Right hindlimb (tissue), 1 donor: ENCODE data around the gene TTC7B.

Source experiments
- DNase-seq: peaks from one replicate; pipeline ENCODE4 v3.0.0-alpha.2; 2018

Gene TTC7B

DNA sequence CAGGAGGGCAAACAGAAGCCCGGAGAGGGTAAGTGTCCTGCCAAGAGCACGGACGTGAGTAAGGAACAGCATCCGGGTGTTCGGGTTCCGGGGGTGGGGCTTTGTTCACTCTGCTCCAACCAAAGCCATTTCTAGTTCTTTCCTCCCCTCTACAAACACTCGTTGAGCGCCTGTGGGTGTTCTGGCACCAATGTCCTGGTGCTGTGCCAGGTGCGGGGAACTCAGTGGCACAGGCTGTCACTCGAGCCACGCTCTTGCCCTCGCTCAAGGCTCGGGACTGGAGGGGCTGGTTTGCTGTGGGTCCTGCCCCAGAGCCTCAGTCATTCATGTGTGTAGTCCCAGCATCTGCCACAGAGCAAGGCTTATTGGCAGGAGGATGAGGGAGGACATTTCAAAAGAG lies 261.9 kb downstream of the TTC7B start:
- DNase-seq, result no peak

DNA sequence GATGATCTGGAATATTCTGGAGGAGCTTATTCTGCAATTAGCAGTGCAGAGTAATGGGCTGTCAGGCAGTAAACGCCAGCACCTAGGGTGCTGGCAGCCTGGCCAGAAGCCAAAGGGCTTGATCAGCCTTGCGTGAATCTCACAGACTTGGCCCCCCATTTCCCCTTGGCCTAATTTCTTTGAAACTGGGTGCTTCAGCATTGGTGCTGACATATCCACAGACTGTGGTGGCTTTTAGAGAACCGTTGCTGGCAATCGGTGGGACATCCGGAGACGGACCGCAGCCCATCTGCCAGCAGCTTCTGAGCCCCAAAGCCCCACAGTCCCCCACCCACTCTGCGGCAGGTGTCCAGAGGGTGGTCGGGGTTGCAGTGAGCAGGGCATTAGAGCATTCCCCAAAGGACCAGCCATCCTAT lies 262.3 kb downstream of the TTC7B start:
- DNase-seq, result no peak

DNA sequence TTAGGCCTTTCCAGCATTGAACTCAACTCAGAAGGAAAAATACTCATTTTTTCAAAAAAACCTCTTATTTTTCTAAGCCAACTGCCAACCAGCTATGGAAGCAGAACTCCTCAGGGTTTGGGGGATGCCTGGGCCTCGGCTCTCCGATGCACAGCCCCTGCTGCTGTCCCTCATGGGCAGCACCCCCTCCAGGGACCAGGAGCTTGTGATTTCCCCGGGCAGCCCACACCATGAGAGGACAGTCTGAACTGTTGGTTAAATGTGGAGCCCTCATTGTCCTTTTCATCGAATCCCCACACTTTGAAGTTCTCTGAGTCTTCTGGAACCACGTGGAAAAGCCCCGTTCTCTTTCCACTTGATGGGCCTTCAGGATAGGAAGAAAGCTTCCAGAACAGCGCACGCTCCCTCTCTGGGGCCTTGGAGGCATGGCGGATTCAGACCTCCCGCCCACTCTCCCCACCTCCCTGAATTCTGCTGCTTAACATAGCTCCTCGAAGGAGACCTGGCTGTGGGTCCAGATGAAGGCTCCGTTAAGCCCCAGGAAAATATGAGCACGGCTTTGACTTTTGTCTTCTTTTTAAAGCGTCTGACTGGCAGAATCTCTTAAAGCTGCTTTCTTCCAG lies 262.8 kb downstream of the TTC7B start:
- DNase-seq, result no peak

DNA sequence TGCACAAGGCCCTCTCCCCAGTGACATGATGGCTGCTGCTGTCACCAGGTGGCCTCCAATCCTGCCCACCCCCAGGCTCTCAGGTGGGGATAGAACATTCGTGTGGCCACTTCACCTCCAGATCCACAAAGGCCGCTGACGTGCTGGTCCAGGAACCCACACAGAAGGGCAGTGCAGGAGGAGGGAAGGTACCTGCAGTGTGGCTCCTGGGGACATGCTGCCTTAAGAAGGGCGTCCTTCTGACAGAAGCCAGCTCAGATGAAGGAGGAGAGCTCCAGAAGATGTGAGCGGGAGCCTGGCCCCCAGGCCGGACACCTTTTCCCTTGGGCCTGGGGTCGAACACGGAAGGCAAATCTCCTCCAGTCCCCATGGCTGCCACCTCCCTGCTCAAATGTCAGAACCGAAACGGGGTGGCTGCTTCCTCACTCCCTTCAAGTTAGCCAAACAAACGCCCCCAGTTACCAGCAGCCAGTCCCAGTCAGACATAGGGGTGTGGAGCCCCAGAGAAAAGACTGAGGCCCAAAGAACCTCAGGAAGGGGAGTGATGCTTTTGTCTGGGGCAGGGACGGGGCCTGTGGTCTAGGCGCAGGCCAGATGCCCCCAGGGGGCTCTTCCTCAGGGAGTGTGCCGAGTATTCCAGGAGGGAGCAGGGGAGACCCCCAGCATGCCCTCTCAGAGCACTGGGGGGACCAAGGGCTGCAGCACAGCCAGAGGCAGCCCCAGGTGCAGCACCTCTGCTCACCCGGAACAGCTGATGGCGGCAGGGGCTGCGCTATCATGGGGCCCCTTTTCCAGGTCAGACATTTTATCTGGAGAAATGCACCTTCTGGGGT lies 263.5 kb downstream of the TTC7B start:
- no peak for DNase-seq

DNA sequence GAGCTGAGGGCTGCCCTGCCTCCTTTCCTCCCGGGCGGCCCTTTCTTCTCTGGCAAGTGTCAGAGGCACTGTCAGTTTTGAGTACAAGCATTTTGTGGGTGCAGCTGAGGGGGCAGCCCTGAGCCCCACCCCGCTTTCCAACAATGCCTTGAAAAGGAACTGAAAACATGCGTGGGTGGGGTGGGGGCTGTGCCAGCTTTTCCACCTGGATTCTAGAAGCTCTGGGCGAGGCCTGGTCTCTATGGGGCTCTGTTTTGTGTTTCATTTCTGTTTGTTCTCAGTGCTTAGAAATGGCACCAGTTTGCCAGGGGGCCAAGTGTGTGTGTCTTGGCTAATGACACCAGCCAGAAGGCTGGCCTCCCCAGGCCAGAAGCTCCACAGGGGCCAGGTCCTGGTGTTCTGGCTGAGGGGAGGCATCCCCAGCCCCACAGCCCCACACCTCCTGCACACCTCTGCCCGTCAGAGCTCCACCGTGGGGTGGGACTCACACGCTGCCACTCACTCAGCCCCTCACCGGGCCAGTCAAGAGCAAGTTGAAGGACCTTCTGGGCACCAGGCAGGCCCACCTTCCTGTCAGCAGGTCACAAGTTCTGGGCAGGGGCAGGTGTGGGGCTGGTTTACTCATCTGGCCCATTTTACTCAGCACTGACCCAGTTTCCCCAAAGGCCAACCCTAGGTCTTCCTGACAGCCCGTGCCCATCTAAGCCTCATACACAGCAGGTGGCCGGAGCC lies 264.3 kb downstream of the TTC7B start:
- no peak for DNase-seq

DNA sequence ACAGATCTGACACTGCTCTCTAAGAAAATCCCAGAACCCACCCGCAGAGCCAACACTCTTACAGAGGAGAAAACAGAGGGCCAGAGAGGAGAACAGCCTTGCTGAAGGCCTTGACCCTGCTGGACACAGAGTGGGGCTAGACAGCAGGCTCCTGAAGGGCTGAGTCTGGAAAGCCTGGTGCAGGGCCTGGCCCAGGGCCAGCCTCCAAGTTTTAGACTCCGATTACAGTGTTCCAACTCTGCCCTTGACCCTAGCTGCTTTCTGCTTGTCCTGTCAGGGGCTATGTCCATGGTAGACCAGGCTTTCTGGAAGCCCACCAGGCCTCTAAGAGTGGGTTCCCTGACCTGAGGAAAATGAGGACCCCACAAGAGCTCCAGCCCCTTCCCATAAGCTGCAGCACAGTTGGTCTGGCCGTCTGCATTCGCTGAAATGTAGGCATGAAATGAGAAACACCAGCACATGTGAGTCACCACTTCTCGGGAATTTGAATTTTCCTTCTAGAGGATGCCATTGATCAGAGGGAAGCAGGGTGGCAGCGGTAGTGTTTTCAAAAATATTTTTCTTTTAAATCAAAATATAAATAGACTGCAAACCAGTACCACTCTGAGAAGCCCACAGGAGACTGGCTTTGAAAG lies 265.0 kb downstream of the TTC7B start:
- no peak for DNase-seq

DNA sequence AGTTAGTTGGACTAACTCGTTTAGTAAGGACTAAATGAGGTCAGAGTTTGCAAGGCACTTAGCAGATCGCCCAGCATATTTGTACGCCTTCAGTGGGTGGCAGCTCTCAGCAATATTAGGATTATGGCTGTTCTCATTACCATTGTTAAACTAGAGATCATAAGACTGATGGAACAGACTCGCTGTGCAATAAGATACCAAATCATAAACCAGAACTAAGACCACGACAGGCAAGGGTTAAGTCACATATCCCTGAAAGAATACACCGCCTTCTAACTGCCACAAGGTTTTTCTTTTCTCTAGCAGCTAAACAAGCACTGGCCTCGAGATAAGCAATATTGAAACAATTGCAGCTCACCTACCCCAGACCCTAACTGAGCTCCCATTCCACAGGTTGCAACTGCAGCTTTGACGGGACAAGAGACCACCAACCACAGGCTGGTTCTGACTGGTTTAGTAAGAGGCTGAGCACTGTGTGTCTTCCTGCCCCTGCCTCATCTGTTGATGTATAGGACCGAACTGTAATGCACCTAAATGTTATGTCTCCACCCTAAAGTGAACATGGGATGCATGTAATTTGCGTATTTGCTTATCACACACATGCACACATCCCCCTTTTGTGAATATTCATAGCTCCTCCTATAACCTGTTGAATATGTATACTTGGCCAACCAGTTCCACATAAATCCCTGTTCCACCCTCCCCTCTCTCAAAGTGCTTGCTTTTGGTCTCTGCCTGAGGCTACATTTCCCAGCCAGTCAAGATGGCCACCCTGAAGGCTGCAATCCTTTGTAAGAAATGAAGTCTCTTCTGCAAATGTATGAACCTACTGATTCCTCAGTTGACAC lies 266.2 kb downstream of the TTC7B start:
- no peak for DNase-seq

DNA sequence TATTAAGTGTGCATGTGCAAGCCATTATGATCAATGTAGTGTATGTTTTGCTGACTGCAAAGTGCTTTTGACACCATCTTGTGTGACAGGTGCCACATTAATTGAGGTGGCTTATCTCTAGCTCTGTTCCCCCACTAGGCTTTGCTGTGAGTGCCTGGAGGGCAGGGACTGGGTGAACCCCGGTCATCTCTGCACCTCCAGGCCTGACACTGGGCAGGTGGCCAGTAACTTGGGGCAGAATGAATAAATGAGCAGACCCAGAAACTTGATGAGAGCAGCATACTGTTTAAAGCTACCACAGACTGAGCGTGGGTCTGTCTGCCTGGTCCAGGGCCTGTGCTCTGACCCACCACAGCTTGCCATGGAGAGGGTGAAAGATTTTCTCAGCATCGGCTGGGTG lies 267.8 kb downstream of the TTC7B start:
- DNase-seq, result no peak

DNA sequence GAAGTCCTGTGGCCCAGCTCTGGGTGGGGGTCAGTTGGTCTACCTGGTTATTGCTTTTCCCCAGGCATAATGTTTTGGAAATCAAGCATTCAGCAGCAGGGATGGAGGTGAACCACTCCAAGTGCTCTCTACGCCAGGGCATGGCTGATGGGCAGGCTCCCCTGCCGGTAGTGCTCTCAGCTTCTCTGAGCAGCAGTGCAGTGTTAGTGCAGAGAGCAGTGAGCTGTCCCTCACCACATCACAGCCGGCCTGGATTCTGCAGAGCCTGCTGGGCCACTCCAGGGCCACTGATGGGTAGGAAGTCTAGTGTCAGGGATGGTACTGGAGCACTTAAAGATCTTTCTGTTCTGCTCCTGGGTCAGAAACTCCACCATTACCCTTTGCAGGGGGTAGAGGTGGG lies 268.3 kb downstream of the TTC7B start:
- DNase-seq, result no peak

DNA sequence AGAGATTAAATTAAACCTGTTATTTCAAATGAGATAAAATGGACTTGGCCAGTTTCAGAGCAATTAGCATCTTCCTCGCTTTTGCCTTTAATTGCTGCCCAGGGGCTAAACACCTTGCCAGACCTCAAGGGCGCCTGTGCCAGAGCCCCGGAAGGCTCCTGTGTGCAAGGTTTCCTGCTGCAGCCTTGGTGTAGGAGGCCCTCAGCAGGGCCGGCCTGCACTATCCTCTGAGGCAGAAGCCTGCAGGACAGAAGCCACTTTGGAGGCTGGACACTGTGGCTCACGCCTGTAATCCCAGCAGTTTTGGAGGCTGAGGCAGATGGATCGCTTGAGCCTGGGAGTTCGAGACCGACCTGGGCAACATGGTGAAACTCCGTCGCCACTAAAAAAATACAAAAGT lies 269.0 kb downstream of the TTC7B start:
- no peak for DNase-seq

DNA sequence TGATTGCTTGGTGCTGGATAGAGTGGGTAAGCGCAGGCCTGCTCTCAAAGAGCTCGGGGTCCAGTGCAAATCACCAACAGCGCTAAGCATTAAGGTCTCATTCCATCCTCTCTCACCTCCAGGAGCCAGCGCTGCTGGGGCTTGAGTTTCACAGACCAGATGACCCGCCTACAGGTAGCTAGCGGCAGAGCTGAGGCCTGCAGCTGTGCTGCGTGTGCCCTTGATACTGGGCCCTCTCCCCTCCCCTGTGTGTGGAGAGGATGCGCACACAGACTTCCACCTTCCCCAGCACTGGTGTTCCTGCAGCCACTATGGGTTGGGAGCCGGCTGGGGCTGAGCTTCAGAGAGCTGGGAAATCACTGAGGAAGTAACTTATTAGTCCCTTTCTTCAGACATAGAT lies 269.5 kb downstream of the TTC7B start:
- DNase-seq, result no peak

DNA sequence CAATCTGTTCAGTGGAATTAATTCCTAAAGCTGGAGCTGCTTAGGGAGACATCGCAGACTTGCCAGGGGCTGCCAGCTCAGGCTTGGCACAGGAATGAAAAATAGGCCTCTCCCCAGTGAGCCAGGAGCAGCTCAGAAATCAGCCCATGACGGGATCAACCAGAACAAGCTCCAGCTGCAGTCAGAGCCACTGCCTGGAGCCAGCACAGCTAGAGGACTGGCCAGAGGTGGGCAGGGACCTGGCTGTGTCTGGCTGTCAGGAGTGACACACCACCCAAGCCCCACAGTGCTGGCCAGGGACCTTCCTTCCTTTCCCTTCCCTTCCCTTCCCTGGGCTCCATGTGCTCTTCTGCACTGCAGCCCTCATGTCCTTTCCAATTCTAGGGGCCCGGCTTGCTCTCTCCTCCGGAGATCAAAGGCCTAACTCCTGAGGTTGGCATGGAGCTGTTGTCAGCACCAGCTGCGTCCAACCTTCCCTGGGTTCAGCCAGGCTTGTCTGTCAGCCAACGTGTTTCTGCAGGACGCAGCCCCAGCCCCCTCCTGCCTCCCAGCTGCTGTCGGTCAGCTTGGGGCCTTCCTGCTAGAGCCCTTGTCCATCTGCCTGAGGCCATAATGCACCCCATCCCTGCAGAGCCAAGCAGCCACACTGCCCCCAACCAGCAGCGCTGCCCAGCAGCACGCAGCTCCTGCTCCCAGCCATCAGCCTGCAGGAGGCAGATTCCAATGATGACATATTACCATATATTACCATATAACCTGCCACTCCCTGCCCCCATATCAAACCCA lies 270.1 kb downstream of the TTC7B start:
- DNase-seq, result peak; percentile 78

DNA sequence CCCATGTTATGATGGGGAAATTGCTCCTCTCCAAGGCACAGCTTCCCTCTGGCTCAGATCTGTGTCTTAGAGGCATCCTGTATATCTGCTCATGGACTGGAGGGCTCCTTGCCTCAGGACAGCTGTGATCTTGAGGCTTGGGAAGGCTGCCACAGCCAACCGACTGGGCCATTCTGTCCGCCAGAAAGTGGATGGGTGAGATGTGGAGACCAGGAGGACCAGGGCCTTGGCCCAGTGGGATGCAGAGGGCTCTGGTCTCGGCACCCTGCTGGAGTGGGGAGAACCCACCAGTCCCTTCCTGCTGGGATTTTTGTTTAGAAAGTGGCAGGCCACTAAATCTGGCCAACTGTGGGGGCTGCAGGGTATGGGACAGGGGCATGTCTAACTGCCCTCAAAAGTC lies 270.8 kb downstream of the TTC7B start:
- no peak for DNase-seq

DNA sequence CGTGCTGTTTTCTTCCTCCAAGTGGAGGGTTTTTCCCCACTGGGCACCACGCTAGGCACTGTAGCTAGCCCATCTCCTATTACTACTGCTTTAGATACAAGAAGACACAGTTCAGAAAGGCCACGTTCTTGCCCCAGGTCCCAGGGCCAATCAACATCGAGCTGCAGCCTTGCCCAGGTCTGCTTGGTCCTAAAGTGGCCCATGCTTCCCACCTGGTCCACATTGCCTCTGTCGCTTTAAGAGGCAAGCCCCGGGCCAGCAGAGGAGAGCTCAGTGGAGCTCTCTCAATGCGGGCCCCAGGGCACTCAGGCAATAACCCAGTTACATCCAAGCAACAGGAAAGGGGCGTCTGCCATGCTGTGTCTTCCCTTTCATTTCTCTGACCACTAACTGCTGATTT lies 271.3 kb downstream of the TTC7B start:
- DNase-seq, result no peak

DNA sequence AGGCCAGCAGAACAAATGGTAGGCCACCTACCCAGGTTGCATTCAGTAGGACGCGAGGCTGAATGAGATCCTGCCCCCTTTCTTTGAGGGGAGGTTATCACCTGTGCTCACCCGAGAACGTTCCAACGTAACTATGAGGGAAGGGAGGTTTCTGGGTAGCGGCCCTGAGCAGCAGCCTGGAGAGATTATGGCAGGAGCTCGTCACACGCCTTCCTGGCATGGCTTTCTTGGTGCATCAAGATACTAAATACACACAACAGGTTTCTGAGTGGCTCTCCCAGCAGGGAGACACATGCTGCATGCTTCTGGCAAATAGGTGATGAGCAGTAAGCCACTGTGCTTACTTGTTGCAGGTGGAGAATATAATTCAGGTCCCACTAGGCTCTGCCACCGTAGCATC lies 271.7 kb downstream of the TTC7B start:
- no peak for DNase-seq

DNA sequence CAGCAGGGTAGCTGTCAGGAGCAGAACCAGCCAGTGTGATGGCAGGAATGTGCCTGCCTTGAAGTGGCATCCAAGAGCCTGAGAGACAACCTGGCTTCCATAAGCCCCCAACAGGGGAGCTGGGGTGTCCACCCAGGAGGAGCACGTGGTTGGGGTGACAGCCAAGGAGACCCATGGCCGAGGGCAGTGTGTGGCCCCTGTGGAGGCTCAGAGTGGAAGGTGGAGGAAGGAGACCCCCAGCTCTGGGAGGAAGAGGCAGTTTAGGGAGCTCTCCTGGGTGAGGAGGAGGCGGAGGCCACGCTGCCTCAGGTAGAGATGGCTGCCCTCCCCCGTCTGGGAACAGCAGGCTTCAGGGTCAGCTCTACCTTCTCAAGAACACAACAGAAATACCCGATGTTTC lies 272.4 kb downstream of the TTC7B start:
- DNase-seq, result no peak

DNA sequence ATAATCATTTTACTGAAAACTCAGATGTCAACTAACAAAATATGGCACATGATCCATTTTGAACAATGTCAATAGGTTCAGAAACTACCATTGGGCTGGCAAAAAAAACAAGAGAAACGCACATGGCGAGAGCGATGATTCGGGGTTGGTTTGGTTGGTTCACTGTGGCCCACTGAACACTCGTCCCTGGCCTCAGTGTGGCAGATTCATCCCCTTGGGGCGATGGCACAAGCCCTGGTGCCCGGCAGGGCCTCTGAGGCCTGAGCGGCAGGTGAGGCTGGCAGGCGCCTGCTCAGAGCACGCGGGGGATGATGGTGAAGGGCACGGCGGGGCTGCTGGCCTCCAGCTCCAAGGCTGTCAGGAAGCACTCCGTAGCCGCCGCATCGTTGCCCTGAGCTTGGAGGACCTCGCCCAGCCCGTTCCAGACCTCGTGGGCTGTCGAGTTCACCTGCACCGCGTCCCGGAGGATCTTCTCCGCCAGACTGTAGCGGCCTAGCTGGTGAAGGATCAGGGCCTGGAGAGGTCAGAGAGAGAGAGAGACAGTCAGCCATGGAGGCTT lies 275.1 kb downstream of the TTC7B start:
- DNase-seq, result no peak

DNA sequence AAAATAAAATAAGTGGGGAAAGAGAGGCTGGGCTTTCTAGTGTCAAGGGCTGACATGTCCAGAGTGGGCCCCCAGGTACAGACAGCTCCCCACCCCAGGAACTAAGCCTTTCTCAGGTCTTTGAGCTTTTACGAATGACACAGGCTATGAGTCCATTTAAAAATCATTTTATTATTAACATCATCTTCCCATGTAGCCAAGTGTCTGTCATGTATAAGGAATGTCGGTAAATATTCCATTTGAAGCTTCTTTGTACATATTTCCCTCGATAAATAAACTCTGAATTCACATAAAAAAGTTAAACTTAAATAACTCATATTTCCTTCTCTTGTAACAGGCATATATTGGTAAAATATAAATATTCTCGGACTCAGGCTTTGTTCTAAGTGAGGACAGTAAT lies 275.8 kb downstream of the TTC7B start:
- DNase-seq, result no peak

DNA sequence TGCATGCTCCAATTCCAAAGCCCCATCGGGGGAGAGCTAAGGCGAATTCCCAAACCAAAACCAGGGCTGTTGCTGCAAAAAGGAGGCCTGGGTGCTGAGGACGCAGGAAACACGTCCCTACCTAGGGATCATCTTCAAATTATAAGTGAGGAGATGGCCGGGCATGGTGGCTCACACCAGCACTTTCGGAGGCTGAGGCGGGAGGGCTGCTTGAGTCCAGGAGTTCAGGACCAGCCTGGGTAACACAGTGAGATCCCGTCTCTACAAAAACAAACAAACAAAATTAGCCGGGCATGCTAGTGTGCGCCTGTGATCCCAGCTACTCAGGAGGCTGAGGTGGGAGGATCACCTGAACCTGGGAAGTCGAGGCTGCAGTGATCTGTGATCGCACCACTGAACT lies 276.2 kb downstream of the TTC7B start:
- DNase-seq, result no peak

DNA sequence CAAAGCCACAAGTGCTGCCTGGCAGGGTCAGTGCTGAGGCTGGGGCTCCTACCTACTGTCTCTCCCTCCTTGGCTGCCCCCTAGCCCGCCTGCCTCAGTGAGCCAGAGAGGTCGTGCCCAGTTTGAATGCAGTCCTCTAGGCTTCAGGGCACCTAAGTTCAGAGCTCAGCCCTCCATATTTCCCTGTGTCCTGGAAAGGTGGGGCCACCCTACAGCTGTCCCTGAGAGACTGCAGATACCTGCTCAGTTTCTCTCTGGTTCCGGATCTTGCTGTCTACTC lies 276.8 kb downstream of the TTC7B start:
- no peak for DNase-seq

DNA sequence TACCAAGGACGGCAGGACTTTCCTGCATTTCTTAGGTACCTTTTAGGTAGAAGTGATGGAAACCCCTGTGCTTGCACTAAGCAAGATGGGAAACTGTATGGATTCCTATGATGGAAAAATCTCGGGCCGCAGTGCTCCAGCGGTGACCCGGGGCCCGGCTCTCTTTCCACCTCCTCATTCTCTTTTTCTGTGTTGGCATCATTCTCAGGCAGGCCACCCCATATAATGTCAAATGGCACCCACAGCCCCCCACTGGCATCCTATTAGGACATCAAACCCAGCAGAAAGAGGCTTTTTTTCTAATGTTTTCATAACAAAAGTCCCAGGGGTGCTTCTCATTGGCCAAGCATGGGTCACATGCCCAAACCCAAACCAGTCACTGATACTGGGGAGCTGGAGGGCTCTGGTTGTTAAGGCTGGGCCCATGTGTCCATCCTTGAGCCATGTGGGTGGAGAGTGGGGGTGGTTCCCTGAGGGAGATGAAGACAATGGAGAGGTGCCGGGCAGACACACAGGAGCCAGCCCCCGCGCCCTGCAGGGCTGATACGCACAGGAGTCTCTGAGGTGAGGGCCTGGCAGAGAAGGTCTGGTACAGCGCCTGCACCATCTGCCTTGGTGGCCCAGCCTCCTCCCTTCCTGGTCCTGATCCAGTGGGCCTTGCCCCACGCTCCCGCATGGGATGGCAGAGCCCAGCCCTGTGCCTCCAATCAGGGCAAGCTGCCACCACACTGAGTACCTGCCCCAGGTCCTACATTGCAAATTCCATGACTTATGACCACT lies 277.3 kb downstream of the TTC7B start:
- DNase-seq, result no peak
